Measurements from ENCODE around the gene ACSL4.

Gene ACSL4

DNA sequence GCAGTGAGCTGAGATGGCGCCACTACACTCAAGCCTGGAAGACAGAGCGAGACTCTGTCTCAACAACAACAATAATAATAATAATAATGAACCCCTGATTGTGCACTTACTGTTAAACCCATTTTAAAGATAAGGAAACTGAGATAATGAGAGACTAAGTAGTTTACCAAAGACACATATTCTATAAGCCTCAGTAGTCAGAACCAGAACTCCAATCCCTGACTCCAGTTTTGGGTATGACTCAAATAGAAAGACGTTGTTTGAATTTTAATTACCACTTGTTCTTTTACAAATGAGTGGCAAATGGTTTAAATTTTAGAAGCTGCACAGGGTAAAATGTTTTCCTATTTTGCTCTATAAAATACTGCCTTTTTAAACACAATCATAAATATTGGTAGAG lies 37.4 kb downstream of the ACSL4 start:
- Histone ChIP-seq H3K18ac (ENCODE audit: low read length) (no peak overlapping the region), H3K4ac (ENCODE audit: low read depth, low read length) (no peak overlapping the region), H4K5ac (ENCODE audit: low read length) (no peak overlapping the region), H3K4me3 (ENCODE audit: low read length) (no peak overlapping the region), H2BK5ac (ENCODE audit: low read length) (no peak overlapping the region), H3K27me3 (ENCODE audit: insufficient read depth, low read length, poor library complexity) (no peaks in the 10 kb centered on the region), H3K4me2 (ENCODE audit: low read length) (no peak overlapping the region), H3K79me1 (ENCODE audit: low read length) (no peaks in the 10 kb centered on the region), H3K36me3 (ENCODE audit: control insufficient read depth, insufficient read depth, low read length) (no peaks in the 10 kb centered on the region), H3K56ac (ENCODE audit: low read length) (no peak overlapping the region), H3K27ac (ENCODE audit: low read depth, low read length) (no peak overlapping the region), H3K4me1 (ENCODE audit: control insufficient read depth, low read depth, low read length) (no peaks in the 10 kb centered on the region), H2AK5ac (ENCODE audit: low read length) (no peak overlapping the region), H2BK15ac (replicated peaks; ENCODE audit: low read depth) (no peak overlapping the region), H2BK120ac (ENCODE audit: low read depth, low read length) (no peak overlapping the region), H4K8ac (ENCODE audit: low read depth, low read length) (no peak overlapping the region), H3K9ac (ENCODE audit: low read length) (no peak overlapping the region), H3K79me2 (ENCODE audit: control insufficient read depth, insufficient read depth, low read length) (no peaks in the 10 kb centered on the region), H3K23ac (ENCODE audit: low read length) (no peak overlapping the region)
- no peak for DNase-seq
- no CpG with 5 or more reads among the region's 3 CpGs for WGBS (ENCODE audit: extremely low coverage, insufficient coverage, low lambda C conversion rate)

DNA sequence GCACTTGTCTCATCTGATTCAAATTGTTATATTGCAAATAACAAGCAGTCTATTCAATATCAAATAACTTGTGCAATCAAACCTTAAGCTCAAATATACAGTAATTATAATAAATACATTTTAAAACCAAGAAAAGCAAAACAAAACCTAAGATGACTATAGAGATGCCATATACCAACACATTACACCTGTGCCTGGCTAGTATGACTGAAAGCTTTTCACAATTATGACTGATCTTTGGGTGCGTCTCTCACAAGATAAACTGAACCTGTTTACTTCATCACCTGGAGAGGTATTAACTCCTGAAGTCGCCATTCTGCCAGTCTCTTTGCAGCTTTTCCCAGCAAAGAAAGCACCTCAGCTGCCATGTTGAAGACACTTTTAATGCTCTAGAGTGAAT lies 41.3 kb downstream of the ACSL4 start:
- H4K5ac ChIP-seq (ENCODE audit: low read length) = no peak overlapping the region
- no CpG with 5 or more reads among the region's 2 CpGs for WGBS (ENCODE audit: extremely low coverage, insufficient coverage, low lambda C conversion rate)
- no peaks in the 10 kb centered on the region for H3K79me1 ChIP-seq (ENCODE audit: low read length)
- no peaks in the 10 kb centered on the region for H3K36me3 ChIP-seq (ENCODE audit: control insufficient read depth, insufficient read depth, low read length)
- no peak overlapping the region for H2BK120ac ChIP-seq (ENCODE audit: low read depth, low read length)
- H2AK5ac ChIP-seq (ENCODE audit: low read length) = no peak overlapping the region
- no peaks in the 10 kb centered on the region for H3K27me3 ChIP-seq (ENCODE audit: insufficient read depth, low read length, poor library complexity)
- H3K4me3 ChIP-seq (ENCODE audit: low read length) = no peak overlapping the region
- H3K4me2 ChIP-seq (ENCODE audit: low read length) = no peak overlapping the region
- no peak overlapping the region for H3K56ac ChIP-seq (ENCODE audit: low read length)
- H3K4ac ChIP-seq (ENCODE audit: low read depth, low read length) = no peak overlapping the region
- H2BK15ac ChIP-seq (replicated peaks; ENCODE audit: low read depth) = no peak overlapping the region
- H3K79me2 ChIP-seq (ENCODE audit: control insufficient read depth, insufficient read depth, low read length) = no peaks in the 10 kb centered on the region
- no peak overlapping the region for H3K27ac ChIP-seq (ENCODE audit: low read depth, low read length)
- no peak overlapping the region for H3K18ac ChIP-seq (ENCODE audit: low read length)
- DNase-seq = no peak
- no peak overlapping the region for H4K8ac ChIP-seq (ENCODE audit: low read depth, low read length)
- no peak overlapping the region for H3K9ac ChIP-seq (ENCODE audit: low read length)
- H2BK5ac ChIP-seq (ENCODE audit: low read length) = no peak overlapping the region
- H3K4me1 ChIP-seq (ENCODE audit: control insufficient read depth, low read depth, low read length) = no peaks in the 10 kb centered on the region
- no peak overlapping the region for H3K23ac ChIP-seq (ENCODE audit: low read length)

DNA sequence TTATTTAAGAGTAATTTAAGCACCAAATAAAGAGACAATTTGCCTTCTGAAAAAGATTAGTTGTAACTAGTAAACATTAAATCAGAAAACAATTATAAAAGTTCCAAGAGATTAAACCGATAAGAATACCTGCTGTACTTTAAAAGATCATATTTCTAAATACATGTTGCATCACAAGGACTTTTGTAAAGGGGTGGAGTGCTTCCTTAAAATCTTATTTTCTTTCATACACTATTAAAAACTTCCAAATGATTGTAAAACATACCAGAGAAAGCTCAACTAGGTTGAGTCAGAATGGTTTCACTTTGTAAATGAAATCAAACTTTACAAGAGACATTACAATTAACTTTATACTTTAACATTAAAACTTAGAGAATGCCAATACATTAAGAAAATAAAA lies 41.8 kb downstream of the ACSL4 start:
- Histone ChIP-seq H2BK15ac (replicated peaks; ENCODE audit: low read depth) (no peak overlapping the region), H3K79me2 (ENCODE audit: control insufficient read depth, insufficient read depth, low read length) (no peaks in the 10 kb centered on the region), H4K5ac (ENCODE audit: low read length) (no peak overlapping the region), H3K18ac (ENCODE audit: low read length) (no peak overlapping the region), H2AK5ac (ENCODE audit: low read length) (no peak overlapping the region), H3K4ac (ENCODE audit: low read depth, low read length) (no peak overlapping the region), H4K8ac (ENCODE audit: low read depth, low read length) (no peak overlapping the region), H3K79me1 (ENCODE audit: low read length) (no peaks in the 10 kb centered on the region), H2BK120ac (ENCODE audit: low read depth, low read length) (no peak overlapping the region), H2BK5ac (ENCODE audit: low read length) (no peak overlapping the region), H3K9ac (ENCODE audit: low read length) (no peak overlapping the region), H3K56ac (ENCODE audit: low read length) (no peak overlapping the region), H3K27ac (ENCODE audit: low read depth, low read length) (no peak overlapping the region), H3K4me1 (ENCODE audit: control insufficient read depth, low read depth, low read length) (no peaks in the 10 kb centered on the region), H3K4me2 (ENCODE audit: low read length) (no peak overlapping the region), H3K36me3 (ENCODE audit: control insufficient read depth, insufficient read depth, low read length) (no peaks in the 10 kb centered on the region), H3K23ac (ENCODE audit: low read length) (no peak overlapping the region), H3K4me3 (ENCODE audit: low read length) (no peak overlapping the region), H3K27me3 (ENCODE audit: insufficient read depth, low read length, poor library complexity) (no peaks in the 10 kb centered on the region)
- WGBS (ENCODE audit: extremely low coverage, insufficient coverage, low lambda C conversion rate) = no CpG with 5 or more reads among the region's 1 CpG
- DNase-seq = no peak

DNA sequence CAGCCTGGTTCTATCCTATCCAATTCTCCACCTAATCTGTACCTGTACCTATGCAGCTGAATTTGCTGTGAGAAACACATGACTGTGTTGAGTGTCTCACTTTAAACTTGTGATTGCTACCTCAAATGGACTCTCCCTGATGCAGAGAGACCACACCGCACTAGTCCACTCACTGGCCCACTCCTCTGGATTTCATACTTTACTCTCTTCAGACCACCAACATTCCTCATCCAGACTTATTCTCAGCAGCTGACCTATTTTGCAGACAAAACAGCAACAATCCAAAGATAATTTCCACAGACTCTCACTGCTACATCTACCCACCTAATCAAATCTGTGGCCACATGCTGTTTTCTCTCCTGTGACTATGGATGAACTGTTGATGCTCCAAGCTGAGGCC lies 45.2 kb downstream of the ACSL4 start:
- Histone ChIP-seq H3K4me3 (ENCODE audit: low read length) (no peak overlapping the region), H3K36me3 (ENCODE audit: control insufficient read depth, insufficient read depth, low read length) (no peaks in the 10 kb centered on the region), H3K4me1 (ENCODE audit: control insufficient read depth, low read depth, low read length) (no peaks in the 10 kb centered on the region), H2BK15ac (replicated peaks; ENCODE audit: low read depth) (no peak overlapping the region), H3K9ac (ENCODE audit: low read length) (no peak overlapping the region), H2BK5ac (ENCODE audit: low read length) (no peak overlapping the region), H3K23ac (ENCODE audit: low read length) (no peak overlapping the region), H3K4ac (ENCODE audit: low read depth, low read length) (no peak overlapping the region), H3K79me1 (ENCODE audit: low read length) (no peaks in the 10 kb centered on the region), H4K8ac (ENCODE audit: low read depth, low read length) (no peak overlapping the region), H3K79me2 (ENCODE audit: control insufficient read depth, insufficient read depth, low read length) (no peaks in the 10 kb centered on the region), H3K27ac (ENCODE audit: low read depth, low read length) (no peak overlapping the region), H3K18ac (ENCODE audit: low read length) (no peak overlapping the region), H2BK120ac (ENCODE audit: low read depth, low read length) (no peak overlapping the region), H3K4me2 (ENCODE audit: low read length) (no peak overlapping the region), H2AK5ac (ENCODE audit: low read length) (no peak overlapping the region), H4K5ac (ENCODE audit: low read length) (no peak overlapping the region), H3K56ac (ENCODE audit: low read length) (no peak overlapping the region), H3K27me3 (ENCODE audit: insufficient read depth, low read length, poor library complexity) (no peaks in the 10 kb centered on the region)
- no CpG with 5 or more reads among the region's 1 CpG for WGBS (ENCODE audit: extremely low coverage, insufficient coverage, low lambda C conversion rate)
- no peak for DNase-seq

DNA sequence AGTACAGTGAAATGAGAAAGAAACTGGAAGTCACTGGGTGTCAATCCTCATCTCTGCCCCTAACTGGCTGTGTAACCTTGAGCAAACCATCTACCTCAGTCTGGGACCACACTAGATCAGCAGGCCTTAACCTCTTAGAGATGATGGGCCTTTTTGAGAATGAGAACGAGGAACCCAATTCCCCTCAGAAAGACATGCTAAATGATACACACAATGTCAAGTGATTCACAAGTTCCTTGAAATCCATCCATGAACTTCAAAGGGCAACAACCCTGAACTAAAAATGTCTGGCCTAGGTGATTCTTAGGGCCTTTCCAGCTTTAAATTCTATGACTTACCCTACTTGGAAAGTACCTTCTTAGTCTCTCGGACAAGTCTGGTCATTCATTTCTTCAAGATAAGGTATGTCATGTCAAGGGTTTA lies 47.4 kb downstream of the ACSL4 start:
- no peaks in the 10 kb centered on the region for H3K36me3 ChIP-seq (ENCODE audit: control insufficient read depth, insufficient read depth, low read length)
- no peaks in the 10 kb centered on the region for H3K4me1 ChIP-seq (ENCODE audit: control insufficient read depth, low read depth, low read length)
- no peak overlapping the region for H3K4ac ChIP-seq (ENCODE audit: low read depth, low read length)
- no peak overlapping the region for H3K4me2 ChIP-seq (ENCODE audit: low read length)
- no peak overlapping the region for H3K18ac ChIP-seq (ENCODE audit: low read length)
- no peaks in the 10 kb centered on the region for H3K79me1 ChIP-seq (ENCODE audit: low read length)
- H2BK5ac ChIP-seq (ENCODE audit: low read length) = no peak overlapping the region
- no peak overlapping the region for H4K8ac ChIP-seq (ENCODE audit: low read depth, low read length)
- no peaks in the 10 kb centered on the region for H3K27me3 ChIP-seq (ENCODE audit: insufficient read depth, low read length, poor library complexity)
- no peak for DNase-seq
- H3K79me2 ChIP-seq (ENCODE audit: control insufficient read depth, insufficient read depth, low read length) = no peaks in the 10 kb centered on the region
- no peak overlapping the region for H4K5ac ChIP-seq (ENCODE audit: low read length)
- no peak overlapping the region for H3K23ac ChIP-seq (ENCODE audit: low read length)
- no CpG with 5 or more reads among the region's 2 CpGs for WGBS (ENCODE audit: extremely low coverage, insufficient coverage, low lambda C conversion rate)
- no peak overlapping the region for H2AK5ac ChIP-seq (ENCODE audit: low read length)
- no peak overlapping the region for H3K27ac ChIP-seq (ENCODE audit: low read depth, low read length)
- H3K9ac ChIP-seq (ENCODE audit: low read length) = no peak overlapping the region
- no peak overlapping the region for H3K4me3 ChIP-seq (ENCODE audit: low read length)
- H2BK15ac ChIP-seq (replicated peaks; ENCODE audit: low read depth) = no peak overlapping the region
- H3K56ac ChIP-seq (ENCODE audit: low read length) = no peak overlapping the region
- H2BK120ac ChIP-seq (ENCODE audit: low read depth, low read length) = no peak overlapping the region

DNA sequence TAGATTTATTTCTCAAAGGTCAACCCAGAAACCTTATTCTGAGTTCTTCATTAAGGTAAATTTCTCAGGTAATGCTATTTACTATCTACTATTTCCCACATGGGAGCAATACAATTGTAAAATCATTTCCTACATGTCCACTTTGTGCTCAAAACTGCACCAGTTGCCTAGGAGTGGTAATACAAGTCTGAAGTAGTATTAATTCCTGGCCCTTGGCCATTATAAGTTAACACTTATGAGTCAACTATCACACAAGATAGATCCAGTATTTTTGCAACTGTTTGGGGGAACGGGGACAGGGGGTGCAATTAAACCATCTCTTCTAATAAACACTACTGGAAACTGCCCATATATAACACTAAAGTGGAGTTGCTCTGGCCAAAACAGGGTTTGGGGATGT lies 48.9 kb downstream of the ACSL4 start:
- Histone ChIP-seq H3K4ac (ENCODE audit: low read depth, low read length) (no peak overlapping the region), H3K4me1 (ENCODE audit: control insufficient read depth, low read depth, low read length) (no peaks in the 10 kb centered on the region), H2BK5ac (ENCODE audit: low read length) (no peak overlapping the region), H3K79me1 (ENCODE audit: low read length) (no peaks in the 10 kb centered on the region), H3K23ac (ENCODE audit: low read length) (no peak overlapping the region), H3K27ac (ENCODE audit: low read depth, low read length) (no peak overlapping the region), H3K9ac (ENCODE audit: low read length) (no peak overlapping the region), H2BK15ac (replicated peaks; ENCODE audit: low read depth) (no peak overlapping the region), H4K8ac (ENCODE audit: low read depth, low read length) (no peak overlapping the region), H3K56ac (ENCODE audit: low read length) (no peak overlapping the region), H2AK5ac (ENCODE audit: low read length) (no peak overlapping the region), H4K5ac (ENCODE audit: low read length) (no peak overlapping the region), H3K36me3 (ENCODE audit: control insufficient read depth, insufficient read depth, low read length) (no peaks in the 10 kb centered on the region), H2BK120ac (ENCODE audit: low read depth, low read length) (no peak overlapping the region), H3K18ac (ENCODE audit: low read length) (no peak overlapping the region), H3K4me3 (ENCODE audit: low read length) (no peak overlapping the region), H3K79me2 (ENCODE audit: control insufficient read depth, insufficient read depth, low read length) (no peaks in the 10 kb centered on the region), H3K4me2 (ENCODE audit: low read length) (no peak overlapping the region), H3K27me3 (ENCODE audit: insufficient read depth, low read length, poor library complexity) (no peaks in the 10 kb centered on the region)
- no CpG with 5 or more reads among the region's 1 CpG for WGBS (ENCODE audit: extremely low coverage, insufficient coverage, low lambda C conversion rate)
- DNase-seq = no peak

All from mesendoderm (in vitro differentiated cells).